GM12878 (cell line): ENCODE results near the gene DDAH1.

Source experiments
- CHD4 ChIP-seq: fragments of 200-600 bp; sonication (generic); IDR thresholded peaks from 2 replicates; pipeline ENCODE4 v1.6.1; 2016; ENCODE audit warnings: mild to moderate bottlenecking
- CTCF ChIP-seq, 3 experiments: IDR thresholded peaks in 2 of 3; conservative IDR thresholded peaks in 1 of 3; 2 replicates each; pipeline ENCODE4 v1.5.1; 2011; ENCODE audit warnings: low read depth in 3 of 3, low read length in 3 of 3, mild to moderate bottlenecking in 3 of 3, control low read depth in 2 of 3, moderate library complexity in 2 of 3, inconsistent platforms in 1 of 3, mixed read lengths in 1 of 3; ENCODE audit not compliant: control insufficient read depth in 2 of 3, insufficient read depth in 1 of 3; ENCODE audit errors: extremely low read depth in 1 of 3
- CUX1 ChIP-seq: IDR thresholded peaks from 2 replicates; pipeline ENCODE4 v1.6.1; 2012; ENCODE audit warnings: improper control_type of control experiment, low read depth, low read length; ENCODE audit not compliant: insufficient replicate concordance
- HDAC2 ChIP-seq: fragments of 200-600 bp; sonication (generic); IDR thresholded peaks from 2 replicates; pipeline ENCODE4 v1.6.1; 2017
- MYB ChIP-seq: fragments of 150-350 bp; IDR thresholded peaks from 2 replicates; pipeline ENCODE4 v1.6.1; 2014; ENCODE audit warnings: mild to moderate bottlenecking, low read depth, low read length, borderline replicate concordance
- SIN3A ChIP-seq: IDR thresholded peaks from 2 replicates; pipeline ENCODE4 v1.6.1; 2012; ENCODE audit warnings: low read depth, low read length, improper control_type of control experiment
- SMC3 ChIP-seq: IDR thresholded peaks from 2 replicates; pipeline ENCODE4 v1.6.1; 2011; ENCODE audit warnings: low read length, improper control_type of control experiment, borderline replicate concordance
- SPI1 ChIP-seq: IDR thresholded peaks from 2 replicates; pipeline ENCODE4 v1.6.1; 2011; ENCODE audit warnings: low read depth, mild to moderate bottlenecking, low read length, moderate library complexity, borderline replicate concordance; ENCODE audit not compliant: insufficient read depth
- ZNF687 ChIP-seq: fragments of 450-650 bp; IDR thresholded peaks from 2 replicates; pipeline ENCODE4 v1.6.1; 2017; ENCODE audit warnings: mild to moderate bottlenecking, moderate library complexity

- TF ChIP-seq CTCF (IDR thresholded peaks at IDR 0.05 in 2 of 3, conservative IDR thresholded peaks at IDR 0.05 in 1 of 3; ENCODE audit: control insufficient read depth in 2 of 3, extremely low read depth in 1 of 3, insufficient read depth in 1 of 3, low read depth in 3 of 3, low read length in 3 of 3) (no peak), SMC3 (no peak), ZNF687 (no peak), HDAC2 (no peak), SPI1 (peak; percentile 46; the same call in 1 of the 2 replicates), MYB (no peak), CHD4 (no peak), CUX1 (no peak), SIN3A (no peak)
These were observed 36.4 kb downstream of the DDAH1 start for GRCh38 chr1:85428471-85429089.
